CD4-positive, alpha-beta T cell treated with Interferon gamma for 1 hour (primary cell): ENCODE results near the gene DCUN1D3.
"Not testable (repeated sequence)": the region's sequence is repeated elsewhere in the genome, so short reads cannot be mapped to it uniquely, and the experiment has no call there.

Experiments
- DNase-seq: peaks from one replicate; pipeline ENCODE4 v3.0.0-alpha.2; 2020

Gene DCUN1D3

GRCh38 chr16:20900299-20901067 is at the start of gene DCUN1D3, which contains the start of gene LYRM1:
DCUN1D3 (minus strand) TSS chr16:20900358; CDS start chr16:20862538, 37,820 bp downstream.
LYRM1 (plus strand) TSS chr16:20900771; CDS start chr16:20915556, 14,785 bp downstream.
- DNase-seq = peak; percentile 93

GRCh38 chr16:20949660-20950059 is 49.5 kb upstream of the DCUN1D3 start:
- no peak for DNase-seq

DNA sequence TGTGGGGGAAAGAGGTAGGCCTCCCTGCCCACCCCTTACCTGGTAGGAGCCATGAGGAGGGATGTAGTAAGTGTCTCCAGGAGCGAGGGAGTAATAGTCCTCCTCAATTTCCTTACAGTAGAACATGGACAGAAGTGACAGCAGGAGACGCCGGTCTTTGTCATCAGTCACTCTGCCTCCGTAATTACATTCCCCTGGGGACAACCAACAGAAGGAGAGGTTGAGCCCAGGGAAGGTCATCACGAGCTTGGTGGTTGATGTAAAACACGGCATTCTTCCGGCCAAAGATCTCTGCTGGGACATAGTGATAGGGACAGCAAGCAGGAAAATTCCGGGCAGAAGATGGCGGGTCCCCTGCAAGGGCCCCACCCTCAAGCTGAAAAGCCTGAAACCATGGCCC is 48.3 kb upstream of the DCUN1D3 start:
- DNase-seq = no peak

DNA sequence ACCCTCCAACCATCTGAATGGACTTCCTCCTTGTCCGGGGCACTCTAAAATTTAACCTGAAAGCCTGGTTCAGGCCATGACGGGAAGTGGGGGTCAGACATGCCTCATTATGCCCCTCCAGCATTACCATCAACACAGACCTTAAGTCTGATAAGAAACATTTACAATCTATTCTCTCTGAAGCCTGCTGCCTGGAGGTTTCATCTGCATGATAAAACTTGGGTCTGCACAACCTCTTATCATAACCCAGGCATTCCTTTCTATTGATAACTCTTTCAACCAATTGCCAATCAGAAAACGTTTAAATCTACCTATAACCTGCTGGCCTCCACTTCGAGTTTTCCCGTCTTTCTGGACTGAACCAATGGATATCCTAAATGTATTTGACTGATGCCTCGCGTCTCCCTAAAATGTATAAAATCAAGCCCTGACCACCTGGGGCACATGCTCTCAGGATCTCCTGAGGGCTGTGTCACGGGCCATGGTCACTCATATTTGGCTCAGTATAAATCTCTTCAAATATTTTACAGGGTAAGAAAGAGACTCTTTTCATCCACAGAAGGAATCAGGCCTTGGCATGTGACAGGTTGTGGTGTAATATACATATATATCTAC is 46.0 kb upstream of the DCUN1D3 start:
- DNase-seq = no peak

- DNase-seq = not testable (repeated sequence)
Measured at GRCh38 chr16:20945575-20945875, 45.4 kb upstream of the DCUN1D3 start.

- DNase-seq = peak; percentile 55
Measured at GRCh38 chr16:20944861-20945574, 44.9 kb upstream of the DCUN1D3 start.

DNA sequence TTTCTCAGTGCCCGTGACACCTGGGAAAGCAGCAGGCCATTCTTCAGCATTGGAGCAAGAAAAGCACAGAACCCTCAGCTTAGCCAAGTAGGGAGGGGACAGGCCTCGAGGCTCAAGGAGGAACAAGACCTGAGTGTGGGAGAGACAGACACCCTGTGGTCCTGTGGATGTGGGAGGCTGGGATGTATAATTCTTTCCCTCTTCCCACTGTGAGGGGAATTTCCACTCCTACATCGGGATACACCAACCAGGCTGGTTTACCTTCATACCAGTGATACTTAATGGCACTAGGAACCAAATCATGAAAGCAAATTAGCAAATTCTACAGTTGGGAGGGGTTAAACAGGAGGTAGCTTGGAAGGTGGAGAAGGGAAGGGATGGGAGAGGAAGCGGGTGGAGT is 42.1 kb upstream of the DCUN1D3 start:
- DNase-seq = no peak

DNA sequence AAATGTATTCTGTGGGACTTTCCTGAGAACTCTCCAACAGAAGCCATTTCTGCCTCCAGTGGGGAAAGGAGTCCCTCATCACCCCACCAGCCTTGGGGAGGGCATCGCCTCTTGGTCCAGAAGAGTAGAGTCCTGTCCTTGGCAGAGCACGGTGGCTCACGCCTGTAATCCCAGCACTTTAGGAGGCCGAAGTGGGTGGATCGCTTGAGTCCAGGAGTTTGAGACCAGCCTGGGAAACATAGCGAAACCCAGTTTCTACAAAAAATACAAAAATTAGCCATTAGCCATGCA is 41.4 kb upstream of the DCUN1D3 start:
- no peak for DNase-seq

DNA sequence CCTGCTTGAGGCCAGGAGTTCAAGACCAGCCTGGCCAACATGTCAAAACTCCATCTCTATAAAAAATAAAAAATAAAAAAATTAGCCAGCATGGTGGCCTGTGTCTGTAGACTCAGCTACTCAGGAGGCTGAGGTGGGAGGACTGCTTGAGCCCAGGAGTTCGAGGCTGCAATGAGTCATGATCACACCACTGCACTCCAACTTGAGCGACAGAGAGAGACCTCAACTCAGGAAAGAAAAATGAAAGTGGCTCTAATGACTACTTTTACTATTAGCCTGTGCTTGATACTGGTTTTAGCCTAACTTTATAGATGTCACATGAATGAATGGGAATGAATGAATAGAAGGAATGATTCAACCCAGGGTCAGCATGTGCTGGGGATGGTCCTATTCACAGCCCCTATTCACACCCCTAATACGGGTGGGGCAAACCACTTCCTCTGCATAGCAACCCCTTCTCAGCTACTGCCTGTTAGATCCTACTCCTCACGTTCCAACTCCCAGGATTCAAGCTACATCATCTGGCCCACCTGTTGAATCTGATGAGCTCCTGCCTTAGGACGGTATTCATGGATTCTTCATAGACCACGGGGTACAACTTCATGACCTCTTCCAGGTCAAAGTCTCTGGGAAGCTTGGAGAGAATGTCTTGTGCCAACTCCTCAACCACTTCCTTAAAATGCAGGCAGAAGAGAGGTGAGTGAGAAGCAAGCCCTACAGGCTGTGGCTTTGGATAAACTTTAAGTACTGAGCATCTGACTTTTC is 40.9 kb upstream of the DCUN1D3 start:
- DNase-seq = no peak

DNA sequence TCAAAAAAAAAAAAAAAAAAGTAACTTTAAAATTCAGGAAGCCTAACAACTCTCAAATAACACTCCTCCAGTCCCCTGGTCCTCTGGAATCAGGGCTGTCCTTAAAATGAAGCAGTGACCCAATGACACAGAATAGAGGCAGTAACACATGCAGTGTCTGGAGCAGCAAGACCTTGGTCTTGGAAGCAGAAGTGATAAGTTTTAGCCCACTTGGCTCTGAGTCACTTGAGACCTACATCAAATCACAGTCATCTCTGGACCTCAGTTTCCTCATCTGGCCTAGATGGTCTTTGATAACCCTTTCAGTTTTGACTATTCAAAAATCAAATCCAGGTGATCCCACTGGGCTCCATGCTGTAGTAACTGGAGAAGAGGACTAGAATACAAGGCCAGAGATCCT is 39.5 kb upstream of the DCUN1D3 start:
- DNase-seq = no peak

DNA sequence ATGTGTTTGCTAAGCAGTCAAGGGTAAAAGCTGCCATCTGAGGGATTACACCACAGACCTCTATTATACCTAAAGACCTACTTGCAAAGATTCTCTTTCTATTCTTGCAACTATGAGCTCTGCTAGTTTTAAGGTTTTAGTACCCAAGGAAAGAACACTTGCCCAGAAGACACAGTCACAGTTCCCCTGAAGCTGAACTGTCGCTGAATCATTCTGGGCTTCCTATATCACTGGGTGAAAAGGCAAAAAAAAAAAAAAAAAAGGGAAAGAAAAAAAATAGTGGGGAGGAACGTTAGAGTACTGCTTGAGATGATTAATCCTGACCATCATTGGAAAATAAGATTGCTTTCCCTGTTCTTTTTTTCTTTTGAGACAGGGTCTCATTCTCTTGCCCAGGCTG is 38.3 kb upstream of the DCUN1D3 start:
- DNase-seq = no peak

- DNase-seq = no peak
Measured at GRCh38 chr16:20937736-20938135, 37.6 kb upstream of the DCUN1D3 start.

GRCh38 chr16:20933589-20933988 is 33.4 kb upstream of the DCUN1D3 start:
- no peak for DNase-seq

GRCh38 chr16:20931066-20931600 is 31.0 kb upstream of the DCUN1D3 start:
- DNase-seq = no peak

- DNase-seq = no peak
Measured at GRCh38 chr16:20930365-20930690, 30.2 kb upstream of the DCUN1D3 start.

GRCh38 chr16:20929676-20930364 is 29.7 kb upstream of the DCUN1D3 start:
- DNase-seq = not testable (repeated sequence)

DNA sequence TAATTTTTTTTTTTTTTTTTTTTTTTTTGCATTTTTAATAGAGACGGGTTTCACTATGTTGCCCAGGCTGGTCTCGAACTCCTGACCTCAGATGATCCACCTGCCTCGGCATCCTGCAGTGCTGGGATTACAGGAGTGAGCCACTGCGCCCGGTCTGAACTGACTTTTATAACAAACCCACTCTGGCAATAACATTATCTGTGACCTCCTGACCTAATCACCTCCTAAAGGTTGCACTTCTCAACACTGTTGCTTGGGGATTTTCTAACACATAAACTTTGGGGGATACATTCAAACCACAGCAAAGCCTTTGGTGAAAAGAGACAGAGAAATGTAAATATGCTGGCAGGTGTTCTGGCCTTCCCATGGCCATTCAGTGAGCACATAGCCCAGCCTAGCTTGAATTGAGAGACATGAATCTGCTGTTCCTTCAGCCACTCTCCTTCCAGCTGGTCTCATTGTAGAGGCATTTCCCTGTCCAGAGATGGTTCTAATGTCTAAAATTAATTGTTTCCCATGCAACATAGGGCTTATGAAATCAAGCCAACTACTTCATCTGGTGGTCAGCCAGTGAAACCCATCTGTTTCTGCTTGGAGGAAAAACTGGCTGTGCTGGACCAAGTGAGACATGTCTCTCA is 28.7 kb upstream of the DCUN1D3 start:
- DNase-seq = no peak

- DNase-seq = no peak
Measured at GRCh38 chr16:20925751-20926150, 25.6 kb upstream of the DCUN1D3 start.

DNA sequence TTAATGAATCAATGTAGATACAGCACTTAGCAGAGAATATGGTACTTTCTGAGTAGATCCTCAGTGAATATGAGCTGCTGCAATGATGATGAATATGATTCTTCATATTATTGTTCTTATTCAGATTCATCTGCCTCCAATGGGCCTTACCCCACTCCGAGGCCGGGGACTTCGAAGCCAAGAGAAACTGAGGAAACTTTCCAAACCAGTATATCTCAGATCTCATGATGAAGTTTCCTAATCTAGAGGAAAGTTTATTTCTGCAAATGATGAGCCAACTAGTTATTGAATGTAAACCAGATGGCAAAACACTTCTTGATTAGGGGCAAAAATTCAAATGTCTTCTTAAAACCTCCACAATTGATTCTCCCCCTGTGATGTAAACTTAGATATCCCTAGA is 23.7 kb upstream of the DCUN1D3 start:
- no peak for DNase-seq

GRCh38 chr16:20920799-20921198 is 20.6 kb upstream of the DCUN1D3 start:
- DNase-seq = no peak

DNA sequence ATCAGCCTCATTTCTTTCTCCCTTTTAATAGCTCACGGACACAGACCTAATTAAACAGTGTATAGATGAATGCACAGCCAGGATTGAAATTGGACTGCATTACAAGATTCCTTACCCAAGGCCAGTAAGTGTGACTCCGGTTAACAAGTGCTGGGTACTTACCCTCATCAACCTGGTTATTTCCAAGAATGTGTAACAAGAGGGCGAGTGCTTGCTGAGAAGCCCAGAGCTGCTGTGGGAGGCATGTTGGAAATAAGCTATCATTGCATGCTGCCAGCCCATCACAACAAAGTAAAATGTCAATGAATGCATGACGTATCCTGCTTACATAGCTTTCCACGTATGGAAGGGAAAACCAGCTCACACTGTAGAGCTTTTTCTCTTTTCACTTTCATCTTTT is 19.9 kb upstream of the DCUN1D3 start:
- DNase-seq = no peak
